ENCODE results near the gene BIRC3.

GRCh38 chr11:102384419-102385079 lies 67.3 kb downstream of the BIRC3 start:
- TF ChIP-seq CTCF (IDR thresholded peaks at IDR 0.05) (no peak), POLR2A (IDR thresholded peaks at IDR 0.05) (no peak)

Data from breast epithelium (tissue), 3 donors.